Activated naive CD4-positive, alpha-beta T cell treated with anti-CD3 and anti-CD28 coated beads for 36 hours (primary cell): ENCODE data around the gene CYS1. TPM values are rescaled to one million over a fixed set of nuclear protein-coding genes. Genes with fewer than 3 reads are reported as not detected.

Experiments used
- CTCF ChIA-PET: fragments of 350-600 bp; sonication (Branson Sonifier 250); formaldehyde crosslinking; loops from one replicate; lab custom pipeline; 2021; ENCODE audit warnings: antibody characterized with exemption; lab: Charles Lee
- DNase-seq: peaks from one replicate; pipeline ENCODE4 v3.0.0-alpha.2; 2020
- H3K27ac Mint-ChIP-seq: one replicate; pipeline ENCODE4 v1.8.0; 2021; ENCODE audit warnings: mild to moderate bottlenecking, mixed read lengths
- H3K27me3 Mint-ChIP-seq: one replicate; pipeline ENCODE4 v1.8.0; 2021; ENCODE audit warnings: low read depth, mixed read lengths
- H3K36me3 Mint-ChIP-seq: one replicate; pipeline ENCODE4 v1.8.0; 2021; ENCODE audit warnings: low read depth, mixed read lengths
- H3K4me1 Mint-ChIP-seq: one replicate; pipeline ENCODE4 v1.8.0; 2021; ENCODE audit warnings: low read depth, mixed read lengths
- H3K4me3 Mint-ChIP-seq: one replicate; pipeline ENCODE4 v1.8.0; 2021; ENCODE audit warnings: mild to moderate bottlenecking, moderate library complexity, mixed read lengths
- H3K9me3 Mint-ChIP-seq: one replicate; pipeline ENCODE4 v1.8.0; 2021; ENCODE audit warnings: mixed read lengths
- intact Hi-C: fragments of 100-400 bp; cut with micrococcal nuclease; formaldehyde crosslinking; loops from one replicate; pipeline ENCODE4 v1.15.1; 2023
- total RNA-seq, 2 experiments: library from RNA; stranded (reverse); gene quantifications; one replicate each; pipeline ENCODE4 v1.2.3, GENCODE V29; 2021

CYS1 gene
- total RNA-seq, 2 experiments from 2014 or later: not detected

GRCh38 chr2:10007435-10007834 lies 72.8 kb downstream of the CYS1 start:
- Mint-ChIP-seq H3K36me3 (no peaks in the 10 kb centered on the region), H3K4me1 (no peaks in the 10 kb centered on the region), H3K27me3 (peaks cover 31% of the 10 kb centered on the region), H3K4me3 (no peak overlapping the region), H3K9me3 (no peaks in the 10 kb centered on the region), H3K27ac (no peak overlapping the region)
- CTCF ChIA-PET: interaction anchor here (1.0 kb wide), 1 partner anchor 23 kb away, joined by 5 read pairs; no protein-coding TSS in a partner anchor
- DNase-seq: no peak
- intact Hi-C loops: no loop called here

Other genes with a start within 250 kb of the CYS1 start
- gene TAF1B, start 236.9 kb downstream of the CYS1 start, total RNA-seq: 10 to 100 TPM; 24.8 to 25.7 TPM
- under 1 TPM; 0.69 to 0.79 TPM for gene GRHL1, start 128.7 kb downstream of the CYS1 start, total RNA-seq
- 1 to 10 TPM; 3.0 to 3.1 TPM for gene KLF11, start 36.9 kb downstream of the CYS1 start, total RNA-seq
- 100 to 1,000 TPM; 466 to 514 TPM for gene RRM2, start 42.3 kb upstream of the CYS1 start, total RNA-seq
- gene HPCAL1, start 222.5 kb upstream of the CYS1 start, total RNA-seq: 10 to 100 TPM; 71.4 to 73.8 TPM